ENCODE results near the gene CHD3.

GRCh38 chr17:7961421-7961820 is 72.8 kb downstream of the CHD3 start:
- TF ChIP-seq POLR2AphosphoS5 (IDR thresholded peaks at IDR 0.05; ENCODE audit: low read depth, low read length) (no peak), TAF1 (IDR thresholded peaks at IDR 0.05; ENCODE audit: borderline replicate concordance, low read depth, low read length) (no peak), POLR2A (IDR thresholded peaks at IDR 0.05; ENCODE audit: low read depth, low read length) (no peak)

Data from GM12892 (cell line).